ENCODE results near the gene GNMT. TPM values are rescaled to one million over a fixed set of nuclear protein-coding genes. Genes with fewer than 3 reads are reported as not detected.

GNMT gene
- total RNA-seq, 1 experiment from 2014 or later = 0.47 TPM

DNA sequence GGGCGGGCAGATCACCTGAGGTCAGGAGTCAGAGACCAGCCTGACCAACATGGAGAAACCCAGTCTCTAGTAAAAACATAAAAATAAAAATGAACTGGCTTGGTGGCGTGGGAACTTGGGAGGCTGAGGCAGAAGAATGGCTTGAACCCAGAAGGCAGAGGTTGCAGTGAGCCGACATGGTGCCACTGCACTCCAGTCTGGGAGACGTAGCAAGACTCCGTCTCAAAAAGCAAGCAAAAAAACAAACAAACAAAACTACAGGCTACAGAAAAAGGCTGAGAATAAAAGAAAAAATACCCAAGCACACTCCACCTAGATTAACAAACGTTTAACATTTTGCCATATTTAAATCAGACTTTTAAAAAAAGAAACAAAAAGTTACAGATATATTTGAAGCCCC lies 38.8 kb upstream of the GNMT start:
- H2AFZ ChIP-seq (ENCODE audit: low read length) = no peak overlapping the region
- H3K9ac ChIP-seq (ENCODE audit: low read length) = no peak overlapping the region
- no peak for ATAC-seq
- H3K36me3 ChIP-seq (ENCODE audit: low read depth, low read length) = no peaks in the 10 kb centered on the region
- no peak overlapping the region for H3K4me2 ChIP-seq (ENCODE audit: low read length)
- H3K79me2 ChIP-seq (ENCODE audit: low read length) = no peaks in the 10 kb centered on the region
- BruUV-seq (replicated peaks) = no TSS peak
- no peaks in the 10 kb centered on the region for H3K9me2 ChIP-seq (replicated peaks; ENCODE audit: low read length)
- no peaks in the 10 kb centered on the region for H4K20me1 ChIP-seq (ENCODE audit: low read length)
- no peaks in the 10 kb centered on the region for H3F3A ChIP-seq (ENCODE audit: low read length, unreplicated experiment)
- H3K4me1 ChIP-seq (ENCODE audit: insufficient read depth, low read length) = peaks cover 4% of the 10 kb centered on the region; the same call in 1 of the 2 replicates
- H3K4me3 ChIP-seq (ENCODE audit: low read length) = no peak overlapping the region
- TF ChIP-seq, protein P1, sequence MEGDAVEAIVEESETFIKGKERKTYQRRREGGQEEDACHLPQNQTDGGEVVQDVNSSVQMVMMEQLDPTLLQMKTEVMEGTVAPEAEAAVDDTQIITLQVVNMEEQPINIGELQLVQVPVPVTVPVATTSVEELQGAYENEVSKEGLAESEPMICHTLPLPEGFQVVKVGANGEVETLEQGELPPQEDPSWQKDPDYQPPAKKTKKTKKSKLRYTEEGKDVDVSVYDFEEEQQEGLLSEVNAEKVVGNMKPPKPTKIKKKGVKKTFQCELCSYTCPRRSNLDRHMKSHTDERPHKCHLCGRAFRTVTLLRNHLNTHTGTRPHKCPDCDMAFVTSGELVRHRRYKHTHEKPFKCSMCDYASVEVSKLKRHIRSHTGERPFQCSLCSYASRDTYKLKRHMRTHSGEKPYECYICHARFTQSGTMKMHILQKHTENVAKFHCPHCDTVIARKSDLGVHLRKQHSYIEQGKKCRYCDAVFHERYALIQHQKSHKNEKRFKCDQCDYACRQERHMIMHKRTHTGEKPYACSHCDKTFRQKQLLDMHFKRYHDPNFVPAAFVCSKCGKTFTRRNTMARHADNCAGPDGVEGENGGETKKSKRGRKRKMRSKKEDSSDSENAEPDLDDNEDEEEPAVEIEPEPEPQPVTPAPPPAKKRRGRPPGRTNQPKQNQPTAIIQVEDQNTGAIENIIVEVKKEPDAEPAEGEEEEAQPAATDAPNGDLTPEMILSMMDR (conservative IDR thresholded peaks at IDR 0.05; ENCODE audit: low read depth, low read length) = no peak
- no peak for TF ChIP-seq EZH2 (IDR thresholded peaks at IDR 0.05; ENCODE audit: low read length, unreplicated experiment)
- no peak for TF ChIP-seq EZH2phosphoT487 (IDR thresholded peaks at IDR 0.05; ENCODE audit: borderline replicate concordance, low read length)
- H3K9me3 ChIP-seq (ENCODE audit: low read length) = no peaks in the 10 kb centered on the region
- intact Hi-C loops (cut with micrococcal nuclease) = no loop called here
- ChIA-PET CTCF (no interaction called here), POLR2A (ENCODE audit: unreplicated experiment) (no interaction called here)
- no peaks in the 10 kb centered on the region for H3K27me3 ChIP-seq (ENCODE audit: low read length)
- H3K27ac ChIP-seq (ENCODE audit: low read length) = no peak overlapping the region
- DNase-seq = no peak

DNA sequence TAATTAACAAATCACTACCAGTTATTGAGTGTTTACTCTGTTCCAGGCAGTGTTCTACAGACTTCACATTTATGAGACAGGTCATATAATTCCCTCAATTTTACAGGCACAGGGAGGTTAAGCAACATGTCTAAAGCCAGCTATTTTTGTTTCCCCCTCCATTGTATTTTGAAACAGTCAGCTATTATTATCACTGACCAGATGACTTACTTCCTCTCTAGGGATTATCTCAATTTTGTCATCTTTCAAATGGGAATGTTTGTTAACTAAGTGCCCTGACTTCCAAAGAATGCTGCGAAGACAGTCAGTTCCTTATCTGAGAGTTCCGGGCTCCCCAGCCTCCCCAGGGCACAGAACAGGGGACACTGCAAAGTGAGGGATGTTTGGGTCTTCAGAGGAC lies 36.9 kb upstream of the GNMT start:
- H3K4me3 ChIP-seq (ENCODE audit: low read length) = no peak overlapping the region
- intact Hi-C loops (cut with micrococcal nuclease) = no loop called here
- ChIA-PET POLR2A (ENCODE audit: unreplicated experiment) (no interaction called here), CTCF (no interaction called here)
- TF ChIP-seq, protein P1 (conservative IDR thresholded peaks at IDR 0.05; ENCODE audit: low read depth, low read length) = no peak
- TF ChIP-seq EZH2phosphoT487 (IDR thresholded peaks at IDR 0.05; ENCODE audit: borderline replicate concordance, low read length) (no peak), EZH2 (IDR thresholded peaks at IDR 0.05; ENCODE audit: low read length, unreplicated experiment) (no peak)
- no peaks in the 10 kb centered on the region for H3K79me2 ChIP-seq (ENCODE audit: low read length)
- no peak overlapping the region for H2AFZ ChIP-seq (ENCODE audit: low read length)
- no peak for ATAC-seq
- H3K27me3 ChIP-seq (ENCODE audit: low read length) = no peaks in the 10 kb centered on the region
- no peak for DNase-seq
- H3K9me2 ChIP-seq (replicated peaks; ENCODE audit: low read length) = no peaks in the 10 kb centered on the region
- H3K9me3 ChIP-seq (ENCODE audit: low read length) = no peaks in the 10 kb centered on the region
- no peak overlapping the region for H3K4me2 ChIP-seq (ENCODE audit: low read length)
- H3K4me1 ChIP-seq (ENCODE audit: insufficient read depth, low read length) = peaks cover 8% of the 10 kb centered on the region; the same call in 1 of the 2 replicates
- BruUV-seq (replicated peaks) = no TSS peak
- no peaks in the 10 kb centered on the region for H3K36me3 ChIP-seq (ENCODE audit: low read depth, low read length)
- H3F3A ChIP-seq (ENCODE audit: low read length, unreplicated experiment) = no peaks in the 10 kb centered on the region
- H3K27ac ChIP-seq (ENCODE audit: low read length) = no peak overlapping the region
- no peak overlapping the region for H3K9ac ChIP-seq (ENCODE audit: low read length)
- H4K20me1 ChIP-seq (ENCODE audit: low read length) = no peaks in the 10 kb centered on the region

DNA sequence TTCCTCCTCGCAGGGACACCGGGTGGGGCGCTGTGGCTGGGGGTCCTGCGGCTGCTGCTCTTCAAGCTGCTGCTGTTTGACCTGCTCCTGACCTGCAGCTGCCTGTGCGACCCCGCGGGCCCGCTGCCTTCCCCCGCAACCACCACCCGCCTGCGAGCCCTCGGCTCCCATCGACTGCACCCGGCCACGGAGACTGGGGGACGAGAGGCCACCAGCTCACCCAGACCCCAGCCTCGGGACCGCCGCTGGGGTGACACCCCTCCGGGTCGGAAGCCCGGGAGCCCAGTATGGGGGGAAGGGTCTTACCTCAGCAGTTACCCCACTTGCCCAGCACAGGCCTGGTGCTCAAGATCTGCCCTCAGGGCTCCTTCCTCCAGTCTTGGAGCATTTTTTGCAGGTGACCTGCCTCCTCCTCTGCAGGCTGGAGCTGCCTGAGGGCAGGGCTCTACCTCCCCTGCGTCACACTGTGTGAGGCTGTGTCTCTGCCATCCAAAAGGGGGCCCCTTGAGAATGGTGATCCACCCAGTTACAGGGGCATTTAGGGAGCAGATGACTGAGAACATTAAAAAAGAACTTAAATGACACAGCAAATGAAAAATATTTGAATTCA lies 35.2 kb upstream of the GNMT start:
- POLR2A ChIA-PET (ENCODE audit: unreplicated experiment) = no interaction called here
- H3K4me2 ChIP-seq (ENCODE audit: low read length) = no peak overlapping the region
- no peaks in the 10 kb centered on the region for H4K20me1 ChIP-seq (ENCODE audit: low read length)
- no peak overlapping the region for H3K9ac ChIP-seq (ENCODE audit: low read length)
- H3K9me2 ChIP-seq (replicated peaks; ENCODE audit: low read length) = no peaks in the 10 kb centered on the region
- no peak overlapping the region for H2AFZ ChIP-seq (ENCODE audit: low read length)
- CTCF ChIA-PET = interaction anchor here (0.6 kb wide), 1 partner anchor 146 kb away, joined by 3 read pairs; no protein-coding TSS in a partner anchor
- no peaks in the 10 kb centered on the region for H3K27me3 ChIP-seq (ENCODE audit: low read length)
- H3K79me2 ChIP-seq (ENCODE audit: low read length) = peaks cover 7% of the 10 kb centered on the region
- peaks cover 6% of the 10 kb centered on the region; the same call in 1 of the 2 replicates for H3K4me1 ChIP-seq (ENCODE audit: insufficient read depth, low read length)
- no peak for DNase-seq
- H3K36me3 ChIP-seq (ENCODE audit: low read depth, low read length) = no peaks in the 10 kb centered on the region
- ATAC-seq = no peak
- H3F3A ChIP-seq (ENCODE audit: low read length, unreplicated experiment) = no peaks in the 10 kb centered on the region
- TF ChIP-seq, protein P1 (conservative IDR thresholded peaks at IDR 0.05; ENCODE audit: low read depth, low read length) = no peak
- no peak for TF ChIP-seq EZH2 (IDR thresholded peaks at IDR 0.05; ENCODE audit: low read length, unreplicated experiment)
- no peak for TF ChIP-seq EZH2phosphoT487 (IDR thresholded peaks at IDR 0.05; ENCODE audit: borderline replicate concordance, low read length)
- H3K4me3 ChIP-seq (ENCODE audit: low read length) = no peak overlapping the region
- H3K27ac ChIP-seq (ENCODE audit: low read length) = no peak overlapping the region
- intact Hi-C loops (cut with micrococcal nuclease) = no loop called here
- no TSS peak for BruUV-seq (replicated peaks)
- H3K9me3 ChIP-seq (ENCODE audit: low read length) = no peaks in the 10 kb centered on the region
